Middle frontal gyrus (tissue), 1 donor: ENCODE measurements around the gene POLR3H.
"Not testable (repeated sequence)": the region's sequence is repeated elsewhere in the genome, so short reads cannot be mapped to it uniquely, and the experiment has no call there.

Experiments used
- DNase-seq: peaks from one replicate; pipeline ENCODE4 v3.0.0-alpha.2; 2015; ENCODE audit warnings: low spot score; ENCODE audit errors: extremely low spot score

Gene POLR3H

DNA sequence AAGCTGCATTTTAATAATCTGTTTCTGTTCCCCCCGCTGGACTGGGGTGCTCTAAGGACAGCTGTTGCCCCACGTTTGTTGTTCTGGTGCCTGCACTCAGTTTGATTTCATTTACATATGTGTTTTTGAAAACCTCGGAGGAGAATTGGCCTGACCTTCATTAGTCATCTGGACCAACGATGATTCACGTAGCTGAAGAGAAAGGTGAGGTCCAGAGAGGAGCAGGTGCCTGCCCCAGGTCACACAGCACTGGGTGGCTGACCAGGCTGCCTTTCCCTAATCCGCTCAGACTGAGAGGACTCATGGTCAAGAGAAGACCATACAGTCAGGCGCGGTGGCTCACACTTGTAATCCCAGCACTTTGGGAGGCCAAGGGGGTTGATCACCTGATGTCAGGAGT is 20.3 kb upstream of the POLR3H start:
- DNase-seq, result no peak

DNA sequence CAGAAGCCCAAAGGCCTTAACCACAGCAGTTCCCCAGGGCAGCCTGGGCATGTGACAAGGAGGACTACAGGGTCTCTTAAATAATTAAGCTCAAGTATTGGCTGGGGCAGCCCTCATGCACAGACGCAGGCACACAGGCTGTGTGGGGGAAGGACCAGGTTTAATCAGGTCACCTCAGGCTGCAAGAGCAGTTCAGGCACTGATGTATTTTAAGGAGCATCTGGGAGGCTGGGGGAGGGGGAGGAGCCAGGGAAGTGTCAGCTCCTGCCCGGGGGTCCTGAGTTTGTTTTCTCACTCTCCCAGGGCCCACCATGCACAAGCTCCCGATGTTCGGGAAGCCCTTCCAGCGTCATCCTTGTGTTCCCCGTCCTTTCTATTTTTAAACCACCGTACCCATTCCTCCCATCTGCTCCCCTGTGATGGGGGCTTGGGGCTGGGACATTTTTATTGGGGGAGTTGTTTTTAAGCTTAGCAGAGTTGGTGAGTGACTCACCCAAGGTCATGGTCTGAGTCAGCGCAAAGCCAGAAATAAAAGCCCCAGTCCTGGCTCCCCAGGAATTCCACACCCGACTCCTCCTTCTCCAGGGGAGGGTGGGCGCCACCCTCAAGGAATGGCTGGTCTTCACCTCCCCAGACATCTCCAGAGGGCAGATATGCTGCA is 18.9 kb upstream of the POLR3H start:
- DNase-seq, result no peak

GRCh38 chr22:41562461-41562860 is 18.2 kb upstream of the POLR3H start:
- DNase-seq, result no peak

GRCh38 chr22:41561788-41562187 is 17.5 kb upstream of the POLR3H start:
- DNase-seq, result no peak

- no peak for DNase-seq
Measured at GRCh38 chr22:41561335-41561734, 17.1 kb upstream of the POLR3H start.

GRCh38 chr22:41560095-41560471 is 15.8 kb upstream of the POLR3H start:
- no peak for DNase-seq

- DNase-seq, result not testable (repeated sequence)
Measured at GRCh38 chr22:41558241-41558630, 14.0 kb upstream of the POLR3H start.

GRCh38 chr22:41557401-41558240 is 13.4 kb upstream of the POLR3H start:
- no peak for DNase-seq

DNA sequence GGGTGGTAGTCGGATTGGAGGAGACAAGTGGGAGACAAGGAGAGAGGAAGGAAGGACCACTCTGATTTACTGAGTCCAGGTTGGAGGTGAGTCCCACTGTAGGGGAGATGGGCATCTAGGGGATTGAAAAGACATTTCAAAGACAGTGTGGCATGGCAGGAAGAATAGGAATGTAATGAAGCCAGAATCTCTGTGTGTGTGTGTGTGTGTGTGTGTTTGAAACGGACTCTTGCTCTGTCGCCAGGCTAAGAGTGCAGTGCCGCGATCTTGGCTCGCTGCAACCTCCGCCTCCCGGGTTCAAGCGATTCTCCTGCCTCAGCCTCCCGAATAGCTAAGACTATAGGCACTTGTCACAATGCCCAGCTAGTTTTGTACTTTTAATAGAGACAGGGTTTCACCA is 12.3 kb upstream of the POLR3H start:
- DNase-seq, result no peak

DNA sequence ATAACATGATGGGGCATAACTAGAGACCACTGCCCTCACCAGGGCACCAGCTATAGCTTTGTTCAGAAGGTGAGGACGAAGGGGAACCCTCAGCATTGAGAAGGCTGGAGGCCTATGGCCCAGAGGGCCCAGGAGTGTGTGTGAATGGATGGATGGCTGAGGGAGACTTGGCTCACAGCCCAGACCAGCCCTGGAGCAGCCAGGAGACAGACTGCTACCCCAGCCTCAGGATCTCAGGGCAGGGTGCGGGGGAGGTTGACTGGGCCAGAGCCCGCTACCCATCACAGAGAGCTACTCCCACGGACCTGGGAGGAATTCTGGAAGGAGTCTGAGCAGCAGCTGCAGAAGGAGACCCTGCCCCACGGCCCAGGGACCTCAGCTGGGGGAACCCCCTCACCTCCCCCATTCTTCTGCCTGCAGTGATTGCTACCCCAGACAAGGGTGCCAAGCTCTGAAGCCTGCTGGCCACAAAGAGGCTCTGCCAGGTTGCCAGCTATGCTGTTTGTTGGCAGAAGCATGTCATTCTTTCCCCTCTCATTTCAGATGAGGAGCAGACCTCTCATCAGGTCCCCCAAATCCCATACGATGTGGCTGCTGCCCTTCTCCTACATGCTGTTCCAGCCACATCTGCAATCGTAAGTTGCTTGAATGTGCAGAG is 11.2 kb upstream of the POLR3H start:
- no peak for DNase-seq

- DNase-seq, result no peak
Measured at GRCh38 chr22:41551877-41552582, 7.8 kb upstream of the POLR3H start.

DNA sequence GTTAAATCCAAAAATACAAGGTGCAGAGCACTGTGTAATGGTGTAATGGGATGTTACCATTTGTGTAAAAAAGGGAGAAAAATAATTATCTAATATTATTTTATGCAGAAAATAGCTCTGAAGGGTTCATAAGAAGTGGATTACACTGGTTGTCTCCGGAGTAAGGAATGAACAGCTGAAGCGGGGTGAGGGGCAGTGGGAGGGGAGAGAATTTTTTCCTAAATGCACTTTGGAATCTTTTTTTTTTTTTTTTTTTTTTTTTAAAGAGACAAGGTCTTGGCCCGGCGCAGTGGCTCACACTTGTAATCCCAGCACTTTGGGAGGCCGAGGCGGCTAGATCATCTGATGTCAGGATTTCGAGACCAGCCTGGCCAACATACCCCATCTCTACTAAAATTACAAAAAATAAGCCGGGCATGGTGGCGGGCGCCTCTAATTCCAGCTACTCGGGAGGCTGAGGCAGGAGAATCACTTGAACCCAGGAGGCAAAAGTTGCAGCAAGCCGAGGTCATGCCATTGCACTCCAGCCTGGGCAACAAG is 6.8 kb upstream of the POLR3H start:
- DNase-seq, result no peak

DNA sequence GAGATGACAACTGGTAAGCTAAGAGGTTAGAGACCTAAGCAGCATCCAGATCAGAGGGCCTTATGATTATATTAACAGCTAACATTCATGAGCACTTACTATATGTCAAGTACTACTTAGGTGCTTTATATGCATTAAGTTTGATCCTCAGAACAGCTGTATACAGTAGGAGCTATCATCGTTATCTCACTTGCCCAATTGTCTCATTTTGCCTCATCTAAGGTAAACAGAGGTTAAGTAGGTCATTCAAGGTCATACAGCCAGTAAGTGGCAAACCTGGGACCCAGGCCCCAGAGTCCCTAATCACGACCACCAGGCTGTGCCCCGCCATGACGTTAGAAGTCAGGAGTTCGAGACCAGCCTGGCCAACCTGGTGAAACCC is 4.6 kb upstream of the POLR3H start:
- DNase-seq, result no peak

- no peak for DNase-seq
Measured at GRCh38 chr22:41544671-41545476, 604 bp upstream of the POLR3H start.

DNA sequence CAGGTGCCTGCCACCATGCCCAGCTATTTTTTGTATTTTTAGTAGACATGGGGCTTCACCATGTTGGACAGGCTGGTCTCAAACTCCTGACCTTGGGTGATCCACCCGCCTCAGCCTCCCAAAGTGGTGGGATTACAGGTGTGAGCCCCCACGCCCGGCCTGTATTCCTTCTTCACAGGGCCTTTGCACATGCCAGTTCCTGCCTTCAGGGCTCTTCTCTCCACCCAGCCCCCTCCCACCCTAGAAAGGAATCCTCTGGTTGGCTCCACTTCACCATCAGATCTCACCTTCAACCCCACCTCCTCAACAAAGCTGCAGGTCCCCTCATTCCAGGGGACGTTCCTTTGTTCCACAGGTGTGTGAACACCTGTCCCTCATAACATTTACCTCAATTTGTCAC is 2.0 kb downstream of the POLR3H start:
- no peak for DNase-seq

DNA sequence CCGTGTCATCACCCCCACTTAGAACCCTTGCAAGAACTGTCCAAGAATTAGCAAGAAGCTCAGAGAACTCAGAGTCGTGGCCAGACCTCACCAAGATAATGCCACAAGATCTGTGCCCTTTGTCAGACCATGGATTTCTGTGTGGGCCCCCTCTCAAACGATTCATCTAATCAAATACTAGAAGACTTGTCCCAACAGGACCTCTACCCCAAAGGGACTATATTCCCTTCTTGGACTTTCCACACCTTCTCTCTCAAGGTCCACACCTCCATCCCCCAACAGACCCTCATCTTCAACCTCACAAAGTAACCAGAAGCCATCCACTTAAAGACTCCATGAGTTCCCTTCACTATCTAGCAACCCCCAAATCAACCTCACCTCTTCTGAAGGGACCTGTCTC is 2.8 kb downstream of the POLR3H start:
- no peak for DNase-seq

DNA sequence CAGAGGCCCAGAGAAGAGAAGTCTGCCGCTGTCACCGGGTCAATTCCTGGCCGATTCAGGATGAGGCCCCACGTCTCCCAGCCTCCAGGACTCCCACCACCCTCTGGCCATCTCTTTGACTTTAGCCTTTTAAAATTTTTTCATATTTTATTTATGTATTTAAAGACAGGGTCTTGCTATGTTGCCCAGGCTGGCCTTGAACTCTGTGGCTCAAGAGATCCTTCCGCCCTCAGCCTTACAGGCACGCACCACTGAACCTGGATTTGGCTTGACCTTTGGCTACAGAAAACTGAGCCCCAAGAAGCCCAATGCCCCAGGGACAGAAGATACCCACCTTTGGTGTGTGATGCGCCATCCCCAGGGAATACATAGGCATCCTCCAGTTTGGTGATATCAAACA is 3.9 kb downstream of the POLR3H start:
- no peak for DNase-seq

DNA sequence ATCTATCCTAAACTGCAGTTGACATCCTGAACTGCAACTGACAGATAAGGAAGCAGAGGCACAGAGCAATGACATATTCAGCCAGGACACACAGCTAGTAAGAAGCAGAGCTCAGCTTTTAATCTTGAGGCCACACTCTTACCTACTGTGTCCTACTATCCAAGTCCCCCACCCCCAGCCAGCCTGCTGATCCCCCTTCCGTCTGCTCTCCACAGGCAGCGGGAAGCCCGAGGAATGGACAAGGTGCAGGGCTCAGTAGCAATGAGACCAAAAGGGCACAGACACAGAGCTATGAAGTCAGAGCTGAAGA is 4.3 kb downstream of the POLR3H start:
- DNase-seq, result no peak

DNA sequence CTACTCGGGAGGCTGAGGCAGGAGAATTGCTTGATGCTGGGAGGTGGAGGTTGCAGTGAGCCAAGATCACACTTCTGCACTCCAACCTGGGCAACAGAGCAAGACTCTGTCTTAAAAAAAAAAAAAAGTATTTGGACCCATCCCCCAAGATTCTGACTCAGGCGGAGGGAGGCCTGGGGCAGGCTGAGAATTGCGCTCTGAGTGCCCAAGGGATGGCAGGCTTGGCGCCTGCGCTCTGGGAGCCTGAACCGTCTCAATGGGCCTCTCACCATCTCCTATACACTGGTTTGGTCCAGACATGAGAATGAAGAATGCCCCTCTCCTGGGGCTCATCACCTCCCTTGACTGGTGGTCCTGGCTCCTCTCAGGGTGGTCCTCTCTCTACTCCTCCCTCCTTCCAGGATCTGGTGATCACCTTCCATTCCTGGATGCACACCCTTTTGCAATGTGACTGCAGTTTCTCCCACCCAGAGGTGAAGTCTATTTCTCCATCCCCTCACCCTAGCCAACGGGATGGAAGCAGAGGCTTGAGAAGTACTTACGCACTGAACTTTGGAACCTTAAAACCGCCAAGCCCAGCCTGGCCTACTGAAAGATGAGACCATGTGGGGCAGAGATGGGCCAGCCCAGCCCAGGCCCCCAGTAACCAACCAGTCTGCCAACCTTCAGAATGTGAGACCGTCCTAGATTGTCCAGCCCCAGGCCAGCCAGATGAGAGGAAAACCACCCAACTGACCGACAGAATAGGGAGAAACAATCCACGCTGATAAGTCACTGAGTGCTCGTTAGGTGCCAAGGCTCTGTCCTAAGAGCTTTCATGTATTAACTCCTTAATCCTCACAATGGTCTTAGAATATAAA is 4.9 kb downstream of the POLR3H start:
- no peak for DNase-seq

- DNase-seq, result peak; percentile 41
Measured at GRCh38 chr22:41538583-41538982, 5.7 kb downstream of the POLR3H start.
